ENCODE results near the gene IRX3. TPM values are rescaled to one million over a fixed set of nuclear protein-coding genes. Genes with fewer than 3 reads are reported as not detected.

IRX3 gene
- total RNA-seq, 1 donor: 0.86 TPM

DNA sequence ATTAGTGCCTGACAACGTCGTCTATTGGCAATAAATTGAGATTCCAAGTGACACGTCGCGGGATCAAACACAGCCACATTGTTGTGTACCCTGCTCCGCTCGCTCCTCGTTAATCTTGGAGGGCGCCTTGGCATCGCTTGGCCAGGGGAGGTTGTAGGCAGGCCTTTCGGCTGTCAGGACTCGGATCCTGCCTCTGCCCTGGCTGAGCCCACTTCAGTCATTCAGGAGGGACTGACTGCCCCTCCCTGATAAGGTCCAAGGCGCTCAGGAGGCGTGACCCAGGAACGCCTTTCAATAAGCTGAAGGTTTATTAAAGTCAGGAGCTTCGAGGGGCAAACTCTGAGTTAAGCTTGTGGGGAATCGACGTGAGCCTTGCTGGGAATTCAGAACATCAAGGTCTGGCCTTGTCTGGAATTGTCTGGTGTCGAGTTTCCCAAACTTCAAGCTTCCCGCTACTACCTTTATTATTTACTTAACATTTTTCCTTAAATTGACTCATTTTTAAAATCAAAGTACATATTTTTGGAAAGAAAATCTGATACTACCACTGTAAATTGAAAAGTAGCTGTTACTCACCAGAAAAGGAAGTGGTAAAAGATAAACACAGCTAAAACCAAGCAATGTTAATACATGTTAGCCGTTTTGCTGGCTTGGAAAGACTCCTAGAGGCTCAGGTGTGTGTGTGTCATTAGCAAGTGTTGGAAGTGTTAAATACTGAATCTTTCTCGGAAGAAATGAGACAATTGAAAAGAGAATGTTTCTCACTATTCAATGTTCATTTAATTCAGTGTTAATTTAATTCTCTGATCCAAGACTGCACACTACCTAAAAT lies 5.3 kb upstream of the IRX3 start:
- DNase-seq (ENCODE audit: low read depth): no peak

DNA sequence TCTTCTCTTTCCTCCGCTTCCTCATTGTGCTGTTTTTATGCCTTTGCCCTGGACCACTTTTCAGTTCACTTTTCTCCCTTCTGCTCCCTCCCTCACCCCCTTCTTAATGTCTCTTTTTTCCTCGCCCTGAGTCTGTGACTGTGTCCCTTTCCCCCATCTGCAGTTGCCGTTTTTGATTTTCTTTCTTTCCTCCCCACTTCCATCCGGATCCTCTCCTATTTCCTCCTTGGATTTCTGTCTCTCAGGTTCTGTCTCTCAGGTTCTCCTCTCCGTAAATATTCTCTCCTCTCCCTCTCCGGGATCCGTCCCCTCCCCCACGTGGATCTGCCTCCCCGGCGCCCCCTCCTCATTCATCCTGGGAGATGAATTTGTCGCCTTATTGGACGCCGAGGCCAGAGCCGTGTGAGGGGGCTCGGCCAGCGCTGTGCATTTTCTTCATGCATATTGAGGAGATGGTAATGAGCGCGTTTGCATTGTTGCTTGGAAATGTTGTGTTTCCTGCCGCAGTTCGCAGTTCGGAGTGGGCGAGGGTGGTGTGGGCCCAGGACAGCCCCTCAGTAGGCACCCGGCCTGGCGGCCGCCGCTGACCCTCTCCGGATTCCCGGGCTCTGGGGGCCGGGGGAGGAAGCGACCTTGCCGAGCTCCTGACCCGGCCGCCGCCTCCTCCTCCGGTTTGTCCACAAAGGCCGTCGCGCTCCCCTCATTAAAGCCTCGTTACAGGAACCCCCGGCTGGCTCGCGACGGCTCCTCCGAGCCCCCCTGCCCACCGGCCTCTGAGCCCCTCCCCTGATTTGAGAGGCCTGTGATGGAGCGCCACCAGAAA lies 4.5 kb upstream of the IRX3 start:
- H3K4me3 ChIP-seq (ENCODE audit: low read depth, low read length): no peak overlapping the region
- TF ChIP-seq, protein P1, sequence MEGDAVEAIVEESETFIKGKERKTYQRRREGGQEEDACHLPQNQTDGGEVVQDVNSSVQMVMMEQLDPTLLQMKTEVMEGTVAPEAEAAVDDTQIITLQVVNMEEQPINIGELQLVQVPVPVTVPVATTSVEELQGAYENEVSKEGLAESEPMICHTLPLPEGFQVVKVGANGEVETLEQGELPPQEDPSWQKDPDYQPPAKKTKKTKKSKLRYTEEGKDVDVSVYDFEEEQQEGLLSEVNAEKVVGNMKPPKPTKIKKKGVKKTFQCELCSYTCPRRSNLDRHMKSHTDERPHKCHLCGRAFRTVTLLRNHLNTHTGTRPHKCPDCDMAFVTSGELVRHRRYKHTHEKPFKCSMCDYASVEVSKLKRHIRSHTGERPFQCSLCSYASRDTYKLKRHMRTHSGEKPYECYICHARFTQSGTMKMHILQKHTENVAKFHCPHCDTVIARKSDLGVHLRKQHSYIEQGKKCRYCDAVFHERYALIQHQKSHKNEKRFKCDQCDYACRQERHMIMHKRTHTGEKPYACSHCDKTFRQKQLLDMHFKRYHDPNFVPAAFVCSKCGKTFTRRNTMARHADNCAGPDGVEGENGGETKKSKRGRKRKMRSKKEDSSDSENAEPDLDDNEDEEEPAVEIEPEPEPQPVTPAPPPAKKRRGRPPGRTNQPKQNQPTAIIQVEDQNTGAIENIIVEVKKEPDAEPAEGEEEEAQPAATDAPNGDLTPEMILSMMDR (IDR thresholded peaks at IDR 0.05; ENCODE audit: insufficient read depth, low read depth, low read length): no peak
- DNase-seq (ENCODE audit: low read depth): no peak

More for the DNA sequence above, 5.3 kb upstream of the IRX3 start:
- H3K4me3 ChIP-seq (ENCODE audit: low read depth, low read length): no peak overlapping the region
- TF ChIP-seq, protein P1 (IDR thresholded peaks at IDR 0.05; ENCODE audit: insufficient read depth, low read depth, low read length): no peak

DNA sequence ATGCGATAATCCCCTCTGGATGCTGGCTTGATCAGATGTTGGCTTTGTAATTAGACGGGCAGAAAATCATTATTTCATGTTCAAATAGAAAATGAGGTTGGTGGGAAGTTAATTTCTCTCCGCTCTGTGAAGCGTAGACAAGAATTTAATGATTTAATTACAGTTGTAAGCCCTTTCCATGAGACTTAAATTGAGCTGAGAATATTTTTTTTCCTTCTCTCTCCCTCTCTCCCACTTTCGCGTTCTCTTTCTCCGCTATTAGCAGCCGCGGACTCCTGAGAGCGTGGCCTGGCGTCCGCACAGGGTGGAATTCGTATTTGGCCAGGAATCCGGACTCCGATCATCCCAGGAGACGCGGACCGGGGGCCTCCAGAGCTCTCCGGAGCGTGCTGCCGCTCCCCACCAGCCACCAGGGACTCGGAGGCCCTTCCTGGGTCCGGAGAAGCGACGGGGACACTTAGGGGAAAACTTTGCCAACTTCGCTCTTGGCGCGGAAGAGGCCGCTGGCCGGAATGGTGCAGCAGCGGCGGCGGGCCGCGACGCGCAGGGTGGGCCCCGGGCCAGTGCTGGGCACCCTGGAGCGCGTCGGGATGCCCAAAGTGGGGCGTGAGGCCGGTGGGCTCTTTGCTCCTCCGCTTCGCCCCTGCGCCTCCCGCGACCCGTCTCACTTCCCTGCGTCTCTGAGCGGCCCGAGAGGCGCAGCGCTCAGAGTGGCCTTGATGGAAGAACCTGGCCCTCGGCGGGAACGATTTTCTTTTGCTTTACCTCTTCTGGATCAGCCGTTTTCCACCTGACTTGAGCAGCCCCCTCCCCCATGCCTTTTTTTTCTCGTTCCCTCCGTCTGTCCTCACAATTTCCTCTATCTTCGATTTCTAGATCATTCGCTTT lies 3.6 kb upstream of the IRX3 start:
- no peak overlapping the region for H3K4me3 ChIP-seq (ENCODE audit: low read depth, low read length)
- TF ChIP-seq, protein P1 (IDR thresholded peaks at IDR 0.05; ENCODE audit: insufficient read depth, low read depth, low read length): no peak
- no peak for DNase-seq (ENCODE audit: low read depth)

DNA sequence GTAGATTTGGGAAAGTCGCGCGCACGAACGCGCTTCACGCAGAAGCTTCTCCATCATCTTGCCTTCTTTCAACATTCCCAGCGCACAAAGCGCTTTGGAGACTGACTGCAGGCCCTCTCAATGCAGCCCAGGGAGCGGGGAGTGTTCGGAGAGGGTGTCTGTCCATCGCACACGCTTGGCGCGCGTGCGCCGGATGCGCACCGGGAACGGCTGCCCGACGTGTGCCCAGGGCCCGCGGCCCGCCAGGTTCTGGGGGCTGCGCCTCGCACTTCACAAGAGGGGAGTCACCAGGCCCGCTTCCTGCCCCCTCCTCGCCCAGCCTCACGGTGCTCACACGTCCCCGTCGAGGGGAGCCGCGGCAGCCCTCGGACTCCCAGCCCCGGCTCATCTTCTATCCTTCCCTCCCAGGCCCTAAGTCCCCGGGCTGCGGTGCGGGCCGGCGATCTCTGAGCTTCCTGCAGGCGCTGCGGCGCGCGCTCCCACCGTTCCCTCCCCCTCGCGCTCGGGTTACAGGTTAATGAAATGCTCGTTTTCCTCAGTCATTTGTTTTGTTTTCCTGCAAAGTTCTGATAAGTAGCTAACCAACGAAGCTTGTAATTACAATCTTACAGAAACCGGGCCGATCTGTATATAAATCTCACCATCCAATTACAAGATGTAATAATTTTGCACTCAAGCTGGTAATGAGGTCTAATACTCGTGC lies 2.8 kb upstream of the IRX3 start:
- no peak for DNase-seq (ENCODE audit: low read depth)
- H3K4me3 ChIP-seq (ENCODE audit: low read depth, low read length): no peak overlapping the region
- TF ChIP-seq, protein P1 (IDR thresholded peaks at IDR 0.05; ENCODE audit: insufficient read depth, low read depth, low read length): no peak

DNA sequence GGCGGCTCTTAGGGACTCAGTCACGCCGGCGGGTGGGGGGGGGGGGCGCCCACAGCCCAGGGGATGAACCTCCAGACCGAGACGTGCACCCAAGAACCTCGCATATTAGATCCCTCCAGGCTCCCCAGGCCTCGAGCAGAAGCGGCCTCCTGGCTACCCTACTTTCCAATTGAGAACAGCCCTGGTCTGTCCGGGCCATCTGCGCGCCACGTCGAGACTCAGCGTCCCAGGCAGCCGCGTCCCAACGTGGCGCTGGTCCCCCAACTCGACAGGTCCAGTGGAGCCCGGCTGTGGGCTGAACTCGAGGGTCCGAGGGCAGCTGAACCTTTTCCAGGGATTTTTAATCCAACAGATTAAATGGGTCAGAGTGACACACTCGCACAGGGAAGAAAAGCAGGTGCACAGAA lies 2.3 kb upstream of the IRX3 start:
- no peak overlapping the region for H3K4me3 ChIP-seq (ENCODE audit: low read depth, low read length)
- no peak for DNase-seq (ENCODE audit: low read depth)
- TF ChIP-seq, protein P1 (IDR thresholded peaks at IDR 0.05; ENCODE audit: insufficient read depth, low read depth, low read length): no peak

All from fibroblast of villous mesenchyme (primary cell).